ENCODE results near the gene C1S. TPM values are rescaled to one million over a fixed set of nuclear protein-coding genes. Genes with fewer than 3 reads are reported as not detected.

Gene C1S
- total and polyA plus RNA-seq, 2 experiments from 2014 or later, result 4.9 to 9.7 TPM

DNA sequence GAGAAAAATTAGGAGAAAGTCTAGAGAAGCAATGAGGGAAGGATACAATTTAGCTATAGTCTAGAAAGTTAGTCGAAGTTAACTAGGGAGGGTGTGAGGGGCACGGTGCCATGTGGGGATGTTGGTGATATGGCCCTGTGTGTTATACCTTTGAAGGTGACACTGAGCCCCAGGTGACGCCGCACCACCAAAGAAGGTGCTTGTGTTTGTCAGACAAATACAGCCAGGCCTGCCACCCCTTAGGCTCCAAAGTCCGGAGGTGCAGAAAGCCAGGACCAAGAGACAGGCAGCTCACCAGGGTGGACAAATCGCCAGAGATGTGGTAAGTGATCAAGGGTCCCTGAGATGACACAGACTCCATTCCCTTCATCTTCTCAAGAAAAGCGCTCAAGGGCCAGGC is 1.1 kb downstream of the C1S start (continued):
- TF ChIP-seq ZNF462 (CRISPR knock-in tag; IDR thresholded peaks at IDR 0.05) (no peak), EZH2phosphoT487 (IDR thresholded peaks at IDR 0.05; ENCODE audit: unreplicated experiment) (no peak), ETS1 (IDR thresholded peaks at IDR 0.05) (no peak), STAT1 (IDR thresholded peaks at IDR 0.05; ENCODE audit: unreplicated experiment) (no peak), NANOG (IDR thresholded peaks at IDR 0.05; ENCODE audit: borderline replicate concordance) (no peak), ZNF114 (CRISPR knock-in tag; IDR thresholded peaks at IDR 0.05) (no peak)

DNA sequence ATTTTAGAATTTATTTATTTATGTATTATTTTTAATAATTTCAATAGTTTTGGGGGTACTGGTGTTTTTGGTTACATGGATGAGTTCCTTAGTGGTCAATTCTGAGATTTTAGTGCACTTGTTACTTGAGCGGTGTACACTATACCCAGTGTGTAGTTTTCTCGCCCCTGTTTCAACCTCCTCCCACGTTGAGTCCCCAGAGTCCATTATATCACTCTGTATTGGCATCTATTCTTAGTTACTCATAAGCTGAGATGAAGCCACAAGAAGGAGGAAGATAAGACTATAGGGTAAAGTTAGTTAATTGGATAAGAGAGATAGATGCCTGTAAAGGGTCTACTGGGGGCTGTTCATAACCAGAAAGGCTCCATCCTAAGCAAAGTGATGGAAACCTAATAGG is 4.0 kb downstream of the C1S start:
- no peaks in the 10 kb centered on the region for H3K36me3 Mint-ChIP-seq (ENCODE audit: low read depth)
- H3K4me3 Mint-ChIP-seq, result no peak overlapping the region
- H3K27me3 Mint-ChIP-seq (ENCODE audit: insufficient read depth, low read depth, poor library complexity), result peaks cover 14% of the 10 kb centered on the region
- no peak overlapping the region for H3K4me3 ChIP-seq
- H4K20me1 ChIP-seq (replicated peaks; ENCODE audit: insufficient read depth), result no peaks in the 10 kb centered on the region
- peaks cover 6% of the 10 kb centered on the region; the same call in 1 of the 2 replicates for H3K9me2 ChIP-seq (ENCODE audit: insufficient read depth)
- H3K27me3 ChIP-seq (ENCODE audit: insufficient read depth), result no peaks in the 10 kb centered on the region
- no peak overlapping the region for H3K27ac ChIP-seq (ENCODE audit: low read depth)
- H3F3A ChIP-seq (replicated peaks; ENCODE audit: low read depth), result no peaks in the 10 kb centered on the region
- no peaks in the 10 kb centered on the region for H3K79me2 ChIP-seq (replicated peaks; ENCODE audit: insufficient read depth)
- peaks cover 8% of the 10 kb centered on the region for H3K4me1 ChIP-seq (ENCODE audit: insufficient read depth)
- no peaks in the 10 kb centered on the region for H3K9me3 Mint-ChIP-seq
- no peaks in the 10 kb centered on the region for H3K36me3 ChIP-seq (ENCODE audit: insufficient read depth)
- ATAC-seq (no peak), DNase-seq (ENCODE audit: low spot score) (no peak)
- H3K4me1 Mint-ChIP-seq, result peaks cover 18% of the 10 kb centered on the region
- no peak overlapping the region for H2AFZ ChIP-seq
- H3K27ac Mint-ChIP-seq, result no peak overlapping the region
- no peak overlapping the region for H3K4me2 ChIP-seq
- TF ChIP-seq POLR2AphosphoS5 (IDR thresholded peaks at IDR 0.05; ENCODE audit: low read depth) (no peak), ETS1 (IDR thresholded peaks at IDR 0.05) (no peak), EZH2 (IDR thresholded peaks at IDR 0.05; ENCODE audit: low read depth, unreplicated experiment) (no peak), ZNF462 (CRISPR knock-in tag; IDR thresholded peaks at IDR 0.05) (no peak)
